GM19025 (cell line): Measurements from ENCODE around the gene TMEM185A.
"Not testable (repeated sequence)": the region's sequence is repeated elsewhere in the genome, so short reads cannot be mapped to it uniquely, and the experiment has no call there.

Source experiments
- ATAC-seq: cut with Tn5 transposase; IDR thresholded peaks from one replicate; pipeline ENCODE4 v1.9.1; 2021; ENCODE audit warnings: mild to moderate bottlenecking, low read depth, moderate library complexity; ENCODE audit not compliant: unreplicated experiment

The TMEM185A gene

DNA sequence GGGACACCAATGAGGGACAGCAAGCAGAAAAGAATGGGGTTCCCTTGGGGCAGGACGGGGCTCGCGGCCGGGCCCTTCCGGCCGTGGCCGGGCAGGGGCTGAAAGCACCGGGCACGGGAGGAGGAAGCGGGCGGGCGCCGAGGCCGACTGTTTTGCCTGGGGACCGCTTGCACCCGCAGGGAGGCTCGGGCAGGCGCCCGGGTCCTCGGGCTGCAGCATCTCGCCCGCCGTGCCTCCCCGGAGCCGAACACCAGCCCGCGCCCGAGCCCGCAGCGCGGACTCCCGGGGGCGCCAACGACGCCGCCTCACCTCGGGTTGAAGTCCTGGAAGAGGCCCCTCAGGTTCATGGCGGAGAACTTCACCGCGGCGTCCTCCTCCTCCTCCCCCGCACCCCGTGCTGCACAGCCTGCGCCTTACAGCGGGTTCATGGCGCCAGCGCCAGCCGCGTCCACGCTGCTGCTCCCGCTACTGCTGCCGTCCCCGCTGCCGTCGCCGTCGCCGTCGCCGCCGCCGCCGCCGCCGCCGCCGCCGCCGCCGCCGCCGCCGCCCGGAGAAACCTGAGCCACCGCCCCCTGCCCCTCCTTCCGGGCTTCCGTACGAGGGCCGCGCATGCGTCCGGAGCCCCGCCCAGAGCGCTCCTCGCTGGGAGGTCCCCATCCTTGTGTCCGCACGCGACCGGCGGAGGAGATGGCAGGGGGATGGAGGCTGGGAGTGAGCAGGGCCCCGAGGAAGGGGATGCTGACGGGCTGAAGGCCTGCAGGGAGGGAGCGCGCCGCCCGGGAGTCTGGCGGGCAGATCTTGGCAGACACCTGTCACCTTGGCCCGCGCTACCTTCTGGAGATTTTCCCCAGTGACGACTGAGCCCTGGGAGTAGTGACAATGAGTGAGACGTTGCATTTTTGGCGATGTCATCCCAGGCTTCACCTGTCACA lies at the start of gene TMEM185A:
TSS of gene TMEM185A (minus strand) at position 559 of the 932 bp plus-strand sequence. CDS start at position 347, 212 bp downstream.
- peak; percentile 87 for ATAC-seq

DNA sequence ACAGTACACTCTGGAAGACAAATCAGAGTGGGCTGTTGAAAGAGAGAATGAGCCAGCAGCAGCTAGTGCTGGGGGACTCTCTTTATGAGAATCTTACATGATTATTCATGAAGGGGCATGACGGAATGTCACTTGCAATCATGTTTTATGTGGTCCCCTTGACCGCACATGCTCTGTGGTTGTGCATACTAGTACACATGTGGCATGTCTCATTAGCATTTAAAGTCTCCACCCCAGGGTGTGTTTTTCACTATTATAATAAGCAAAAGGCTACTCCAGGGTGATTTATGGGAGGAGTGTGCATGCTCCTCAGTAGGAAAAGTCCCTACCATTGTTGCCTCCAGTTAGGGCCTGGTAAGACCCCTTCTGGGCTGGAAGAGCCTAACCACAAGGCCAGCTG lies 49.6 kb upstream of the TMEM185A start:
- no peak for ATAC-seq

DNA sequence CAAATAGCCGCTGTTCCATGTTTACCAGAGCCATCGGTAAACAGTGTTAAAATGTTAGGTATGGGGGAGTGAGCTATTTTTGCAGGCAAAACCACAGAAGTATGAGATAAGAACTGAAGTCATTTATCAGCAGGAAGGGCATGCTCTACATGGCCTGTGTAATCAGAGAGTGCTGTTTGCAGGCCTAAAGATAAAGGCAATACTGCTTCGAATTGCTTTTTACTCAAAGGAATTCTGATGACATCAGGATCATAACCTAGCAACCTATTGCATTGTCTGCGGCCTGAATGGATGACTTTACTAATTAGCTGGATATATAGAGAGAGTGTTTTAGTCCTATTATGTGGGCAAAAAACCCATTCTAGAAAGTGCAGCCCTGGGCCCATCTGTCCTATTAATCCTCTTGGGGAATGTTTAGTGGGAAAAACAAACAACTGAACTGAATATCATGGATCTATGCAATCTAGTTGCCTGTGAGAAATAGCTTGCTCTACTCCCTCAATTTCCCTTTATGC lies 47.6 kb upstream of the TMEM185A start:
- not testable (repeated sequence) for ATAC-seq

DNA sequence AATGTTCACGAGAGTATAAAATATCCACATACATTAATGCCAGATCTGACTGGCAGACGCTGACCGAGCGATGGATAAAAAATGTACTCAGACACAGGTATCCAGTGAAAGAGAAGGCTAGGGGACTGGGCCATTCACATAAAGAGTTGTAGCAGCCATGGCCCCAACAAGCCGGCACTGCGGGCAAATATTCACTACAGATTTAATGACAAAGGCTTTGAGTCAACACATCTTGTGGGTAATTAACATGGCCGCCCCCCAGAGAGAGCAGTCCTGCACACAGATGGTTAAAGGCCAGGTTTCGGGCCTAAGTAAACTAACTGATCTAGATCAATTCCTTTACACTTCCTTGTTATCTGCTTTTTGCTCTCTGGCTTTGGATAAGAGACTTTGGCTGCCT lies 44.0 kb upstream of the TMEM185A start:
- ATAC-seq, result not testable (repeated sequence)

DNA sequence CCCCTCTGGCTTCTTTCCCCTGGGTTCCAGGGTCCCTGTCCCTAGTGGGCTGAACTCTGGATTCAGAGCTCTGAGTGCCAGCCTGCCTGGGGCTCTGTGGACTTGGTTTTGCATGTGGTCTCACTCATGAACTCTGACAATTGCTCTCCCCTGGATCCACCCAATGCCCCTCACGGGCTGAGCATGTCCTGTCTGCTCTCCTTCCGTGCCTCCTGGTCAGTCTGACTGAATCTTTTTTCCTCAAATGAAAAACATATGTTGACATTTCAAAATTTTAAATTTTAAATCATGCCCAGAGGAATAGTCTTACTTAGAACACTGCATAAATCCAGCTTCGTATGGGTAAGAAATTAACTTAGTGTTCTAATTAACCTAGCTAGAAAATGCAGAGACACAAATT lies 43.5 kb upstream of the TMEM185A start:
- ATAC-seq, result not testable (repeated sequence)

DNA sequence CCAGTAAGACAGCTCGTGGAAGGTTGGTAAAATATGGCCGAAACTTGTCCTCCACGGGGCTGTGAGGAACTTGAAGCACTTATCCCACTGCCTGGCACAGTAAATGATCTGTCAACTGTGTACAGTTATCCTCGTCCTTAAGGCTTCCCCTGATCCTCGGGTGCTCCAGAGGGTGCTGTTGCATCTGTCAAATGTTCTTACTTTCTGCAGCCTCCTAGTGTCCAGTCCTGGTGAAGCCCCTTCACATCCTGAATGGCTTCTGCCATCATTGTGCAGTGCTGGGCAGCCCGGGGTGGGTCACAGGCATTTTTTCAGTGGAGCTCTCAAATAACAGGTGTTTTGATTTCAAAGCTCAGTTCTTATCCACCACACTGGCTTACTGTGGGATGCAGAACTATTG lies 29.0 kb upstream of the TMEM185A start:
- not testable (repeated sequence) for ATAC-seq

DNA sequence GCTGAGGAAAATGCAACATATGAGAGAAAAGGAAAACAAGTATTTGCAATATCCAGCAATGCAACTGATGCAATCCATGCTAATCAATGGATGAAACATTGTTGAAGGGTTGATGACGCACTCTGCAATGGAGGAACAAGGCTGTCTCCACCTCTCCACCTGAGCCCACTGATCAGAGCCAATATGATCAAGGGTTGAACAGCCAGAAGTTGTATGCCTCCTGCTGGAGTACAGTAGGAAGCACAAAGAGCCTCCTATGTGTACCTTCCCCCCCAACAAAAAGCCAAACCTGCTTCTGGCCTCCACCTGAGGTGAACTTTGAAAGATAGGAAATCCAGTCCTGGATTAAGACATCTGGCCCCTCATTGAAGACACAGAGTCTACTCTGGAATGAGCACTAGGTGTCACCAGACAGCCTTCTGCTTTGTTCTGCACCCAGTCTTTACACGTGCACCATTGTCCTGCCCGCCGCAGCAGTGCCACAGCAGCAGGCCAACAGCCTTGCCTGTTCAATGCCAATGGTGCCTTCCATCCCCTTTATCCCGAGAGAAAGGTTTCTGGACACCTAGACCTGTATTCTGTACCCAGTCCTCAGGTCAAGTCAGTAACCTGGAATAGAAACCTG lies 24.8 kb upstream of the TMEM185A start:
- not testable (repeated sequence) for ATAC-seq

DNA sequence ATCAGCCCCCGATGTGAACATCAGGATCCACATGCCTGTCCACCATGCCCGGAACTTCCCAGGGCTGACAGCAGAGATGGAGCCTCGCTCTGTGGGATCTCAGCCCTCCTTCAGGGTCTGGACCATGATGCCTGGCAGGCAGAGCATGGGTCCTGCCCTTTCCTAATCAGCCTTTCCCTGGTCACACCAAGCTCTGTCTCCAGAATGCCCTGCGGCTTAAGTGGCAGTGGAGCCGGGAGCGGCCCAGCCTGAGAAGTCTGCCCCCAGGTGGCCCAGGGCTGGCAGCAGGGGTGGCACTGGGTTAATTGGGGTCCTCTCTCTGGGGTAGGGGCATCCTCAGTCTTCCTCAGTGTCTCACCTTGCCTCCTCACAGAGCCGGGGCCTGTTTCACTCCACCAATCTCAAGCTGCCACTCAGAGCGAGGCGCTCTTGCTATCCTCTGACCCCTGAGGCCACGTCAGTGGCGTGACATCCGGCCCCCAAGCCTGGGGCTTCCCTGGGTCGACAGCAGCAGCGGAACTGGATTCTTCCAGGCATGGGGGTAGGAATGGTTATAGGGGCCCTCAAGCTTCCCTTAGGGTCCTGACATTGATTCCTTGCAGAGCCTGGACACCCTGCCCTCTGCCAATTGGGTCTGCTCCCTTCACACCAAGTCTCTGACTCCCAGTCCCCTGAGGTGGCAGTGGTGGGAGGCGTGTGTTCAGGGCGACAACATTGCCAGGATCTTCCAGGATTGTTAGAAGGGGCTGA lies 20.8 kb upstream of the TMEM185A start:
- no peak for ATAC-seq

DNA sequence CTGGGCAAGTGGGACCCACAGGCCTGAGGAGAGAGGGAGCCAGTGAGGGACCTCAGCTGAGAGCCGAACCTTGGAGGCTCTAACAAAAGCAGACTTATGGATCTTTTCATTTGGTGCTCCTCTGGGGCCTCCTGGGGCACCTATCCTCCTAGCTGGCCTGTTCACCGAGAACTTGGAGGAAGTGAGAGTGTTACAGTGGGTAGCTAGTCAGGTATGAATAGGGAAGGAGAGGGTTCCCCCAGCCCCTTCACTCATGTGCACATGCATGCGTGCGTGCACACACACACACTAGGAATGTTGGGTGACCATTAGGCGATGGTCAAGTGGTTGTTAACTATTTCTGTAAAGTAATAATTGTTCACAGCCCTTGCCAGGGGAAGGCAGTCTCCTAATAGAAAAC lies 18.6 kb upstream of the TMEM185A start:
- no peak for ATAC-seq

DNA sequence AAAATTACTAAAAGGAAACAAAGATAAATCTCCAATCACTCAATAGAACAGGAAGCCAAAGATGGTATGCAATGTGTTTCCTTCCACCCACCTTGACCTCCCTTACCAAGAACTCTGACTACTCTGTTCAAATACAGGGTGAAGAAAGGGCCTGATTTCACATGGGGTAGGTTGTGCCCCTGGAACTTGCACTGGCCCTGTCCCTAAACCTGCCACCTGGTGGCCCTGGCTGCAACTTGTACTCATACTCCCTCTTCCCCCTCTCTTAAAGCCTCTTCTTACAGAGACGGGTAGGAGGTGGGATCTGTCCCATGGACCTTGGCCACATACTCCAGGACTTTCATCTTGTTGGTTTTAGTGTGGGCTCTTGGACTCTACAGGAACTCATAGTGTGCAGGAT lies 17.3 kb upstream of the TMEM185A start:
- ATAC-seq, result no peak

DNA sequence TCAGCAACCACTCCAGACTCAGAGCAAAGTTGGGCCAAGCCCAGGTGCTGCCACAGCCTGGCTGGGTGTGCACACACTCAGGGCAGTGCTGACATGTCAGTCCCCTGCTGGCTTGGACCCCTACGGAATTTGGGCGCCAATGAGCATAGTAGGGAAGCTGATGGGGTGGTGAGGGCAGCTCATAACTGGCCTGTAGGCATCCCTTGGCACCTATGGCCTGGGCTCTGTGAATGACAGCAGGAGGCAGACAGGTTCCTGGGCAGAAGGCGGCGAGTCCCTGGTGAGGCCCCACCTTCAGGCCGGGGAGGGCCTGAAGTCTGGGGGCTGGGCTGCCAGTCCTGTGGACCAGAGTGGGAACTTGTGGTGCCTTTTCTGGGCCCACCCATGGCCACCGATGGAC lies 15.9 kb upstream of the TMEM185A start:
- no peak for ATAC-seq

DNA sequence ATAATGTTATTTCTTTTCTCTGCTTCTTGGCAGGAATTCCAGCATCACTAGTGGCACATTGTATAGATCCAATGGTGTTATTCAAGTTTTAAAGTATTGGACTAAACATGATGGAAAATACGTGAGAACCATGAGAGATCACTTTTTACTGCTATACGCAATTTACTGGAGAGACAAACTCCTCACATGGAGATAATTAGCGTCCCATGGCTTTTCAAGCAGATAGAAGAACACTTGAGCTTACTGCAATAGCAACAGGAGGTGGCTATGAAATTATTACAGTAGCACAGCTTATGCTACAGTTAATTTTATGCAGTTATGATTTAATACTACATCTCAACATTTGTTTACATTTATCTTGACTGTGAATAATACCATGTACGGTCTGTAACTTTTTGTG lies 11.9 kb upstream of the TMEM185A start:
- no peak for ATAC-seq

DNA sequence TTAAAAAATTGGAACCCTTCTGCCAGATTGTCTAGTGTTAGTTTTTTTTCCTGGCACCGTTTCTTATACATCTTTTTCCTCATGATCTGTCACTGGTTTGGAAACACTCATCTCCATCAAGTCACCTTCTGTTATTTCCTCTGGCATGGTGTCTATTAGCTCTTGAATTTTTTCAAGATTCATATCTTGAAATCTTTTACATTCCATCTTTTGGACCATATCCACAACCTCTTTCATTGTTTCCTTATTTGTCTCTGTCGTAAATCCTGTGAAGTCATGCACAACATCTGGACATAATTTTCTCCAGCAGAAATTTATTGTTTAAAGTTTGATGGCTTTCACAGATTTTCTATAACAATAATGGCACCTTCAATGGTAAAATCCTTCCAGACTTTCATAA lies 10.2 kb upstream of the TMEM185A start:
- ATAC-seq, result no peak

DNA sequence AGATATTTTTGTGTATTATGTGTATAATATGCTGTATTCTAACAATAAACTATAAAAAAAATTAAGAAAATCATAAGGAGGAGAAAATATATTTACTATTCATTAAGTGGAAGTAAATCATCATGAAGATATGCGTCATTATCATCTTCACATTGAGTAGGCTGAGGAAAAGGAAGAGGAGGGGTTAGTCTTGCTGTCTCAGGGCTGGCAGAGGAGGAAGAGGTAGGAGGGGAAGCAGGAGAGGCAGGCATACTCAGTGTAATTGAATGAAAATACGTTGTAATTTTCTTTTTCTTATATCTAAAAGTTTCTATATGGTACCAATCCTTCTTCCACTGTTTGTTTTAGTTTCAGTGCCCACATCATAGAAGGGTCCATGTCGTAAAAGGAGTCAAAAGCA lies 9.8 kb upstream of the TMEM185A start:
- no peak for ATAC-seq

DNA sequence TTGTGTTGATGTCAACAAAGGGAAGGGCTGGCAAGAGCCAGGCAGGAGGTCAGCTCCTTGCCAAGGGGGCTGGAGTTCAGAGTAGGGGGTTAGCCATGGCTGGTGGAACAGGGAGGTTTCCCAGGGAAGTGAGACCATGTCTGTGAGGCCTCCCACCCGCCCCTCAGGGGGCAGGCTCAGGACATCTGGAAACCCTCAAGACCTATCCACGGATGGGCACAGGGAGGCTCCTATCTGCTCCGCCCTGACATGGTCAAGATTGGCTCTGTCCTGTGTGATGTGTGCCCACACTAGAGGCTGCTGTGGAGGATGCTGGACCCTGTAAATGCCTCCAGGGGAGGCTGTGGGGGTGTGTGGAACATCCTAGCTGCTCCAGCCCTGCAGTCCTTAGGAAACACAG lies 8.0 kb upstream of the TMEM185A start:
- no peak for ATAC-seq

DNA sequence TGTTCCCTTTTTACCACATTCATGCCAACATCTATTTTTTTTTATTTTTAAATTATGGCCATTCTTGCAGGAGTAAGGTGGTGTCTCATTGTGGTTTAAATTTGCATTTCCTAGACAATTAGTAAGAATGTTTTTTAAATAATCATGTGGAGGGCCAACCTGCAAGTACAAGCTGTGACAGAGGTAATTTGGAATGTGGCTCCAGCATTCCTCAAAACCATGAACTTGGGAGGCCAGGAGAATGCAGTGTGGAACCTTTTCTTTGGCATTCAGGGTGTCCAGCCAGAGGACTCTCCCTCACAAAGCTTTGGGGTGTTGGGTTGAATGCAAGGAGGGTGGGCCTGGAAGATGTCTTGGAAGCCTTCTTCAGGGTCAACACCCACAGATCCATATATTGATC lies 7.3 kb upstream of the TMEM185A start:
- ATAC-seq, result no peak

DNA sequence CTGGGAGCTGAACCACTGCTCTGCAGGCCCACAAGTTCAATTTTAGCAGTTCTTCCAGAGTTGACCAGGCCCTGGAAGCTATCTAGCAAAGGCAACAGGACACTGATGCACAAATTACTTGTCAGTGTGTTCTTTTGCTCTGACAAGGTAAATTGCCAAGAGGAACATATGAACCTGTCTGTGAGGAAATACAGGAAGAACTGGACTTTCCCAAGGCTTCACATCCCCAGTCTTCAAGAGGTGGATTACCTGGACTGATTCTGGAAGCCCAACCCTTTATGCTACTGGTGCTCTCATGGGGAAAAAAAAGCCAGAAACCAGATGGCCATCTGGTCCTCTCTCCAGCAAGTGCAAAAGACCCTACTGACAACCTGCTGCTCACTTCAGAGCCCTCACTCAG lies 1.9 kb upstream of the TMEM185A start:
- no peak for ATAC-seq

DNA sequence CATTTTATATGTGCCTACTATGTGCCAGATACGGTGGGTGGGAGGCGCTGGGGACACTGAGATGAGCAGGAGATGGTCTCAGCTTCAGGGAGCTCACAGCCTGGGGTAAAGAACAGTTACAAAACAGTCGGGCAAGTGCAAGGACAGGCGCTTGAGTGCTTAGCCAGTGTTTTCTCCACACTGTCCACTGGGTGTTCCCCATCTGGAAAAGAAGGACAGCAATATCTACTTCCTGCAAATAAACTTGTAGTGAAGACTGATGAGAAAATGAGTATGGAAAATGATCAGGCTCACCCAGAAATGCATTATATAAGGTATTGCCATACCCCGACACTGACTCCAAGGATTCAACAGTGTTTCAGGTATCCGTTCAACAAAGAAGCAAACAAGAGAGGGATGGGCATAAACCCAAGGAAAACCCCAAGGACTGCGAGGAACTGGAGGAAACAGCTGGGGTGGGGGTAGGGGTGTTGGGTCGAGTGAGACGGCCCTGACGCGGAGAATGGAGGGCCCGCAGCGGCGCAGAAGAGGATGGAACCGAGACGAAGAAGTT lies 835 bp downstream of the TMEM185A start:
- ATAC-seq, result no peak

DNA sequence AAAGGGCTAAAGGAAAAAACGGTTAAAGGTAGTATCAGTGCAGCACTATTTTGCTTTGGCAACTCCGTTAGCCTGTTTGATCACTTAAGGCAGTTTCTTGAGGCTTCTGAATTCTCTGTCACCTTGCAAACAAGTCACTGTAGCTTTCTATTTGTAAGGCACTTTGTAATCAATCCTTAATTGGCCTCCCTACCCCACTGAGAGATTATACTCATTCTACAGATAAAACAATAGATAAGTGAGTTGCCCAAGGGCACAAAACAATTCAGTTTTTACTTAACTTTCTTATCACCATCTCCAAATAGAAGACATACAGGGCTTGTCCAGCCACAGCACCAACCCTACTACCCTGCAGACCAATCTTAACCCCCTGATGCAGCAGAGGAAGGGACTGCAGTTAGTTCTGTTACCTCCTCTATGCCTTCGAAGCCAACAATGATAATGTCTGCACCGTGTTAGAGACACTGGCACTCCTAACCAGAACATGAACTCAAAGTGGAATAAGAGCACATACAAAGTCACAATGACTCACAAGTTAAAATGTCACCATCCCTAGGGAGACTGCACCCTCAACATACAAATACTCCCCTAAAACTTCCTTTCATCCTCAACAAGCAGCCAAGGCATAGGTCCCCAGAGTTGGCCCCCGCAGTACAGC lies 1.7 kb downstream of the TMEM185A start:
- no peak for ATAC-seq

DNA sequence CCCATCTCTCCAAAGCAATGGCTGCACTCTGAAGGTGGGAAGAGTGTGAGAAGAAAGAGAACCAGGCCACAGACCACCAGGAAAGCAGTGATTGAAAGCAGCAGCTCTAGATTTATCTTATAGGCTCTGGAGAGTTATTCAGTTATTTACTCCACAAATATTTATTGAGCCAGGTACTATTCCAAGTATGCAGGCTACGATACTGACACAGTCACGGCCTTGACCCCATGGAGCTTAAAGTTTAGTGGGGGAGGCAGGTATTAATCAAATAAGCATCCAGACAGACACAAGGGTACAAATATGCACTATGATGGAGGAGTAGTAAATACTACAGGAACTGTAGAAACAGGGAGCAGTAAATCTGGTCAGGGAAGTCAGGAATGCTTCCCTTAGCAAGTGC lies 2.8 kb downstream of the TMEM185A start:
- no peak for ATAC-seq
